Activated CD4-positive, CD25-positive, alpha-beta regulatory T cell (primary cell): ENCODE measurements around the gene CCDC70.
"Not testable (repeated sequence)": the region's sequence is repeated elsewhere in the genome, so short reads cannot be mapped to it uniquely, and the experiment has no call there.

Source experiments
- DNase-seq, 4 experiments: peaks; one replicate each; lab custom pipeline; 2025; lab: John Stamatoyannopoulos, UW

The CCDC70 gene

GRCh38 chr13:51907040-51907732 lies 45.4 kb downstream of the CCDC70 start:
- no peak for DNase-seq

DNA sequence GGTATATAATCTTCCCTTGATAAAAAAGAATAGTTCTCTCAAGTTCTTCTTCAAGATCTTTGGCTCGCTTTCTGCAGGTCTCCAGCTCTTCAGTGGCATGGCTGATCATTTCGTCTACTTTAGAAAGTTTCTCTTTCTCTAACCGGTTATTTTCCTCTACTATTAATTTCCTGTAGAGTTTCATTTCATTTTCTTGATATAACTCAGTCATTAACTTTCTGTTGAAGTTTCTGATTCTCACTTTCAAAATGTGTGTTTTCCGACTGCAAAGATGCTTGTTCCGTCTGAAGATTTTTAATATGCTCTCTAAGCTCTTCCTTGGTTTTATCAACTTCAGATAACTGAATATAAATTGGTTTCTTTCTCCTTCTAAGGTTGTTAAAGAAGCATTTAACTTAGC lies 47.5 kb downstream of the CCDC70 start:
- DNase-seq, result not testable (repeated sequence)

GRCh38 chr13:51910508-51910907 lies 48.7 kb downstream of the CCDC70 start:
- DNase-seq, result no peak

DNA sequence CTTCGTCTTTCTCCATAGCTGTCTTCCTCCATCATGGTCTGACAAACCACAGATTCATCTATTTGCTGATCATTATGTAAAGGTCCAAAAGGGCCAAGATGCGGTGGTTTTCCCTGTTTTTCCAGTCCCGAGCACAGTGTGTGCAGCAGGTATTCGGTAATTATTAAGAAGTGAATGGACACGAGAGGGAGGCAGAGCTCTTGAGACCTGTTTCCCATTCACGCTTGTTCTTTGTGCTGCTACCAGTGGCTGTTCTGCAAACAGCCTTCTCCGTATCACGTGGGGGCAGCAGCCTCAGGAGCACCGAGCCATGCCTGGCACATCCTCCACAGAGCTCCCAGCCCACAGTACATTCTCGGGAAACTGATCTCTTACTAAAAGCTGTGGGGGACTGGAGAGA lies 50.3 kb downstream of the CCDC70 start:
- DNase-seq, result no peak

- no peak for DNase-seq
Observed at GRCh38 chr13:51912511-51913225, 50.9 kb downstream of the CCDC70 start.

GRCh38 chr13:51913421-51914136 lies 51.8 kb downstream of the CCDC70 start:
- no peak for DNase-seq

DNA sequence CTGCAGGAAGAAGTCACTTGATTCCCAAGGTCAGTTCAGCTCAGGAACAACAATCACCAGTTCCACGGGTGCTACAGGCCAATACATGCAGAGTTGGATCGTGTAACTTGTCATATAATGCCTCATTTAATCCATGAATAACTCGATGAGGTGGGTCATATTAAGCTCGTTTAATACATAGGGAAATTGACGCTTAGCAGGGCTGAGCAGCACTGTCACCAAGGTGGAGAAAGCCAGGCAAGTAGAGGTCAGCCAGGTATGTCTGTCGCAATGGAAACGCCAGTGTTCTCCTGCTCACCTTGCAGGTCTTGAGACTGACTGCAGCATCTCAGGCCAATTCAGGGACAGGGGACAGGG lies 52.3 kb downstream of the CCDC70 start:
- no peak for DNase-seq
